K562 (cell line): ENCODE results near the gene MAP3K19. TPM values are rescaled to one million over a fixed set of nuclear protein-coding genes. Genes with fewer than 3 reads are reported as not detected.

Experiments used
- GTF2F1 ChIP-seq: IDR thresholded peaks from 2 replicates; pipeline ENCODE4 v1.6.1; 2011; ENCODE audit warnings: low read depth, low read length, improper control_type of control experiment
- polyA plus RNA-seq, 8 experiments: library from polyadenylated mRNA; depleted of rRNA in 4 of 8; stranded (reverse) in 5 of 8; unstranded in 3 of 8; fragments of >200 nt; fragmentation: Nextera tagmentation in 2 of 8; fragmentation: Illumina TruSeq in 1 of 8; extraction: Ambion mirVana in 2 of 8; extraction: Trizol in 1 of 8; gene quantifications; 2 replicates each; pipeline versions ENCODE4 v1.2.1 to v1.2.3, GENCODE V29; 2011 to 2014; ENCODE audit warnings: inconsistent platforms in 1 of 8, missing spikeins in 1 of 8
- total RNA-seq, 7 experiments: library from RNA; depleted of rRNA in 6 of 7; stranded (reverse); fragments of >200 nt in 6 of 7; fragmentation: Illumina TruSeq in 2 of 7; extraction: Trizol in 2 of 7; gene quantifications; 2 replicates each; pipeline versions ENCODE4 v1.2.1 to v1.2.3, GENCODE V29; 2011 to 2021; ENCODE audit warnings: low replicate concordance in 1 of 7
- TF ChIP-seq, protein P1 (sequence below), 2 experiments: fragments of 450-650 bp; formaldehyde crosslinking in 1 of 2; IDR thresholded peaks; 2 replicates each; pipeline versions ENCODE4 v1.4.0 to v1.6.1; 2014 to 2020; ENCODE audit warnings: mild to moderate bottlenecking in 2 of 2, borderline replicate concordance in 1 of 2, low read depth in 1 of 2

The MAP3K19 gene
- total and polyA plus RNA-seq, 9 of the 15 experiments (the other 6 are each of a cell fraction or from before 2014, with no cell fraction given): 0.29 TPM; not detected in 8

DNA sequence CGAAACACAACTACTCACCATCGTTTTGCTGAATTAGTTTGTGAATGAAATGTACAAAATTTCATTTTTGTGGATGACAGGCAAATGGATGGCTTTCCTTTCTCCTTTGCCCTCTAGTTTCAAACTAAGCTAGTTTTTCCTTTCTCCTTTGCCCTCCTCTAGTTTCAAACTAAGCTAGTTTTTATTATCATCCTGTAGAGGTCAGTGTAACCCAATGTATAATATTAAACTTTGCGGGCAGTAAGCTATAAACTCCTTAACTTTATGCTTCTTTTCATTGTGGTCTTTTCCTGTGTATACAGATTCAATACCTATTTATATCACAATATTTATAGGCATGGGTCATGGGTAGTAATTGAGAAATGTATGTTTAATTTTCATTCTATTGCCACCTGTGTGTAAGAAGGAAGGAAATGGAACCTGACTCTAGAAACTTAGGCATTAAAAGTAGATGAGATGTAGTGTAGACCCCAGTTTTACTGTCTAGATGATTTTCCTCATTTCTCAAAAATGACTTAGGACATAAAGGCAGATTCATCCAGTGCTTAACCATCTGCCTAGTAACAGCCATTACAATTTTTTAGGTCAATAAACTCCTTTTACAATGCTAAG is 58.1 kb downstream of the MAP3K19 start (continued):
- TF ChIP-seq, protein P1, sequence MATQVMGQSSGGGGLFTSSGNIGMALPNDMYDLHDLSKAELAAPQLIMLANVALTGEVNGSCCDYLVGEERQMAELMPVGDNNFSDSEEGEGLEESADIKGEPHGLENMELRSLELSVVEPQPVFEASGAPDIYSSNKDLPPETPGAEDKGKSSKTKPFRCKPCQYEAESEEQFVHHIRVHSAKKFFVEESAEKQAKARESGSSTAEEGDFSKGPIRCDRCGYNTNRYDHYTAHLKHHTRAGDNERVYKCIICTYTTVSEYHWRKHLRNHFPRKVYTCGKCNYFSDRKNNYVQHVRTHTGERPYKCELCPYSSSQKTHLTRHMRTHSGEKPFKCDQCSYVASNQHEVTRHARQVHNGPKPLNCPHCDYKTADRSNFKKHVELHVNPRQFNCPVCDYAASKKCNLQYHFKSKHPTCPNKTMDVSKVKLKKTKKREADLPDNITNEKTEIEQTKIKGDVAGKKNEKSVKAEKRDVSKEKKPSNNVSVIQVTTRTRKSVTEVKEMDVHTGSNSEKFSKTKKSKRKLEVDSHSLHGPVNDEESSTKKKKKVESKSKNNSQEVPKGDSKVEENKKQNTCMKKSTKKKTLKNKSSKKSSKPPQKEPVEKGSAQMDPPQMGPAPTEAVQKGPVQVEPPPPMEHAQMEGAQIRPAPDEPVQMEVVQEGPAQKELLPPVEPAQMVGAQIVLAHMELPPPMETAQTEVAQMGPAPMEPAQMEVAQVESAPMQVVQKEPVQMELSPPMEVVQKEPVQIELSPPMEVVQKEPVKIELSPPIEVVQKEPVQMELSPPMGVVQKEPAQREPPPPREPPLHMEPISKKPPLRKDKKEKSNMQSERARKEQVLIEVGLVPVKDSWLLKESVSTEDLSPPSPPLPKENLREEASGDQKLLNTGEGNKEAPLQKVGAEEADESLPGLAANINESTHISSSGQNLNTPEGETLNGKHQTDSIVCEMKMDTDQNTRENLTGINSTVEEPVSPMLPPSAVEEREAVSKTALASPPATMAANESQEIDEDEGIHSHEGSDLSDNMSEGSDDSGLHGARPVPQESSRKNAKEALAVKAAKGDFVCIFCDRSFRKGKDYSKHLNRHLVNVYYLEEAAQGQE (IDR thresholded peaks at IDR 0.05; ENCODE audit: borderline replicate concordance): peak; percentile 46; the same call in 1 of the 2 replicates
- TF ChIP-seq, protein P1 (CRISPR knock-in tag; IDR thresholded peaks at IDR 0.05; ENCODE audit: low read depth): no peak
- no peak for TF ChIP-seq GTF2F1
- TF ChIP-seq, all 486 proteins: peak for 6
